H1 (cell line): ENCODE data around the gene SMPX. TPM values are rescaled to one million over a fixed set of nuclear protein-coding genes. Genes with fewer than 3 reads are reported as not detected.

Experiments
- CTCF ChIA-PET: fragments of 300-600 bp; sonication (Branson Sonifier 250); formaldehyde crosslinking; loops from one replicate; lab custom pipeline; 2021; ENCODE audit not compliant: partially characterized antibody; lab: Charles Lee
- POLR2A ChIA-PET: fragments of 300-600 bp; sonication (Branson Sonifier 250); formaldehyde crosslinking; loops from one replicate; lab custom pipeline; 2021; ENCODE audit warnings: inconsistent platforms; ENCODE audit not compliant: partially characterized antibody; lab: Charles Lee
- DNase-seq, 2 experiments: peaks; one replicate each; pipeline versions ENCODE4 v3.0.0 to v3.0.0-alpha.2; 2010 to 2022; ENCODE audit warnings: low spot score in 2 of 2, low read depth in 1 of 2, mixed read lengths in 1 of 2
- FAIRE-seq: peaks from 2 replicates; lab custom pipeline; 2011; peaks lifted over from hg19 to GRCh38; lab: Jason Lieb, UNC
- H2AFZ ChIP-seq: 2 replicates; pipeline ENCODE4 v1.8.1; 2012; ENCODE audit warnings: low read length, inconsistent platforms
- H2AK5ac ChIP-seq: 2 replicates; pipeline ENCODE4 v1.6.1; 2013; ENCODE audit warnings: low read depth, low read length
- H2BK120ac ChIP-seq: replicated peaks from 2 replicates; pipeline ENCODE3; 2013; ENCODE audit warnings: low read depth, low read length, inconsistent platforms
- H2BK12ac ChIP-seq: 2 replicates; pipeline ENCODE4 v1.6.1; 2013; ENCODE audit warnings: low read depth, low read length
- H2BK15ac ChIP-seq: 2 replicates; pipeline ENCODE4 v1.6.1; 2013; ENCODE audit warnings: low read length
- H2BK20ac ChIP-seq: 2 replicates; pipeline ENCODE4 v1.6.1; 2013; ENCODE audit warnings: low read length
- H2BK5ac ChIP-seq: 2 replicates; pipeline ENCODE4 v1.6.1; 2013; ENCODE audit warnings: low read depth, low read length
- H3K14ac ChIP-seq: 2 replicates; pipeline ENCODE4 v1.6.1; 2013; ENCODE audit warnings: inconsistent platforms; ENCODE audit not compliant: insufficient read length
- H3K18ac ChIP-seq: 2 replicates; pipeline ENCODE4 v1.6.1; 2013; ENCODE audit warnings: low read length; ENCODE audit errors: extremely low read depth
- H3K23ac ChIP-seq: 2 replicates; pipeline ENCODE4 v1.6.1; 2013; ENCODE audit warnings: inconsistent platforms; ENCODE audit not compliant: insufficient read length
- H3K23me2 ChIP-seq: 2 replicates; pipeline ENCODE4 v1.6.1; 2013; ENCODE audit warnings: low read depth, low read length
- H3K27ac ChIP-seq: 2 replicates; pipeline ENCODE4 v1.6.1; 2011; ENCODE audit warnings: low read depth, low read length, inconsistent platforms
- H3K27me3 ChIP-seq, 4 experiments: replicated peaks in 1 of 4; 1 replicate in 1 of 4; 2 replicates in 3 of 4; pipeline versions ENCODE4 v1.6.1 to v1.8.1; 2011 to 2013; ENCODE audit warnings: low read length in 3 of 4, mild to moderate bottlenecking in 3 of 4, inconsistent platforms in 2 of 4, mixed read lengths in 2 of 4, moderate library complexity in 1 of 4; ENCODE audit not compliant: control insufficient read depth in 3 of 4, insufficient read depth in 3 of 4; ENCODE audit errors: extremely low read depth in 1 of 4
- H3K36me3 ChIP-seq, 4 experiments: 2 replicates each; pipeline versions ENCODE4 v1.6.1 to v1.8.1; 2011 to 2013; ENCODE audit warnings: mild to moderate bottlenecking in 4 of 4, low read length in 3 of 4, moderate library complexity in 2 of 4, control low read depth in 1 of 4, inconsistent platforms in 1 of 4; ENCODE audit not compliant: insufficient read depth in 4 of 4, control insufficient read depth in 2 of 4
- H3K4ac ChIP-seq: replicated peaks from 2 replicates; pipeline ENCODE3; 2013; ENCODE audit warnings: low read length, low read depth, mixed read lengths, inconsistent platforms; ENCODE audit not compliant: insufficient read length
- H3K4me1 ChIP-seq, 4 experiments: replicated peaks in 1 of 4; 1 replicate in 1 of 4; 2 replicates in 3 of 4; pipeline versions ENCODE4 v1.6.1 to v1.8.1; 2011 to 2013; ENCODE audit warnings: low read length in 3 of 4, inconsistent platforms in 2 of 4, mixed read lengths in 1 of 4; ENCODE audit not compliant: insufficient read depth in 4 of 4, control insufficient read depth in 3 of 4
- H3K4me2 ChIP-seq, 2 experiments: 2 replicates each; pipeline versions ENCODE4 v1.6.1 to v1.8.1; 2011 to 2013; ENCODE audit warnings: low read depth in 2 of 2, low read length in 2 of 2, control low read depth in 1 of 2, inconsistent platforms in 1 of 2, mild to moderate bottlenecking in 1 of 2; ENCODE audit not compliant: insufficient read depth in 1 of 2
- H3K4me3 ChIP-seq, 4 experiments: fragments of 200-600, 300-600 bp in 1 of 4; sonication (generic), shearing (Covaris generic), sonication (Bioruptor Twin) in 1 of 4; 2 replicates each; pipeline versions ENCODE4 v1.5.1 to v1.8.1; 2011 to 2016; ENCODE audit warnings: low read length in 4 of 4, low read depth in 3 of 4, control low read depth in 2 of 4, inconsistent platforms in 2 of 4, mild to moderate bottlenecking in 2 of 4, mixed read lengths in 1 of 4, moderate library complexity in 1 of 4; ENCODE audit not compliant: insufficient read depth in 2 of 4; ENCODE audit errors: extremely low read depth in 1 of 4
- H3K56ac ChIP-seq: replicated peaks from 2 replicates; pipeline ENCODE3; 2013; ENCODE audit warnings: low read depth, mild to moderate bottlenecking, mixed read lengths, low read length, inconsistent platforms; ENCODE audit not compliant: insufficient read length
- H3K79me1 ChIP-seq: 2 replicates; pipeline ENCODE4 v1.6.1; 2013; ENCODE audit warnings: low read depth, low read length, control low read depth
- H3K79me2 ChIP-seq, 2 experiments: 2 replicates each; pipeline versions ENCODE4 v1.6.1 to v1.8.1; 2012 to 2013; ENCODE audit warnings: low read length in 2 of 2, mild to moderate bottlenecking in 2 of 2, inconsistent platforms in 1 of 2; ENCODE audit not compliant: insufficient read depth in 2 of 2, control insufficient read depth in 1 of 2
- H3K9ac ChIP-seq, 4 experiments: replicated peaks in 1 of 4; 1 replicate in 1 of 4; 2 replicates in 3 of 4; pipeline versions ENCODE4 v1.6.1 to v1.8.1; 2011 to 2013; ENCODE audit warnings: low read depth in 3 of 4, low read length in 3 of 4, control low read depth in 2 of 4, mild to moderate bottlenecking in 2 of 4, moderate library complexity in 2 of 4, inconsistent platforms in 1 of 4; ENCODE audit errors: extremely low read depth in 1 of 4
- H3K9me3 ChIP-seq, 2 experiments: 2 replicates each; pipeline versions ENCODE4 v1.6.1 to v1.8.1; 2012 to 2013; ENCODE audit warnings: mild to moderate bottlenecking in 2 of 2, moderate library complexity in 2 of 2, control low read depth in 1 of 2, inconsistent platforms in 1 of 2, low read depth in 1 of 2, low read length in 1 of 2, mixed read lengths in 1 of 2; ENCODE audit not compliant: insufficient read depth in 2 of 2
- H4K20me1 ChIP-seq, 2 experiments: replicated peaks in 1 of 2; 2 replicates each; pipeline versions ENCODE3 to v1.8.1; 2011 to 2013; ENCODE audit warnings: inconsistent platforms in 2 of 2, low read length in 2 of 2, mild to moderate bottlenecking in 1 of 2; ENCODE audit not compliant: insufficient read depth in 2 of 2, control insufficient read depth in 1 of 2
- H4K5ac ChIP-seq: 2 replicates; pipeline ENCODE4 v1.6.1; 2013; ENCODE audit warnings: low read length, low read depth, mixed read lengths, inconsistent platforms; ENCODE audit not compliant: insufficient read length
- H4K8ac ChIP-seq: 2 replicates; pipeline ENCODE4 v1.8.0; 2013; ENCODE audit warnings: mild to moderate bottlenecking, moderate library complexity, low read length, inconsistent platforms; ENCODE audit not compliant: insufficient read depth; ENCODE audit errors: extremely low read depth
- H4K91ac ChIP-seq: replicated peaks from 2 replicates; pipeline ENCODE3; 2013; ENCODE audit warnings: low read length, mixed read lengths, inconsistent platforms; ENCODE audit not compliant: insufficient read length
- POU5F1 ChIP-seq: IDR thresholded peaks from 2 replicates; pipeline ENCODE4 v1.6.1; 2011; ENCODE audit warnings: low read depth, mild to moderate bottlenecking, low read length, moderate library complexity
- whole genome bisulfite sequencing, 2 experiments: shearing (Covaris generic) in 1 of 2; methylation state at CpG; one replicate each; pipeline versions ENCODE4 v1.1.6 to v1.1.7; 2013 to 2015; ENCODE audit warnings: low lambda C conversion rate in 2 of 2, mixed read lengths in 2 of 2, inconsistent platforms in 1 of 2, low coverage in 1 of 2, missing lambda C conversion rate in 1 of 2; ENCODE audit not compliant: insufficient replicate concordance in 2 of 2, insufficient coverage in 1 of 2, insufficient read length in 1 of 2; ENCODE audit errors: extremely low coverage in 1 of 2, missing lambda C conversion rate in 1 of 2; 5-methylcytosine and 5-hydroxymethylcytosine counted together
- polyA plus RNA-seq, 7 experiments: library from polyadenylated mRNA; depleted of rRNA in 3 of 7; stranded (reverse) in 5 of 7; unstranded in 2 of 7; fragments of >200 nt in 5 of 7; fragments of 200-250 nt in 2 of 7; gene quantifications; 1 replicate in 5 of 7; 2 replicates in 1 of 7; 4 replicates in 1 of 7; pipeline versions ENCODE4 v1.2.1 to v1.2.3, GENCODE V29; 2011 to 2013; ENCODE audit warnings: missing spikeins in 2 of 7, mixed read lengths in 2 of 7
- total RNA-seq: library from RNA; stranded (reverse); fragmentation: NEBNext Ultra II Directional; extraction: Animal tissue kit (Norgen Biotek cat#: 25700); gene quantifications from 2 replicates; pipeline ENCODE4 v1.2.1, GENCODE V29; 2021

Gene SMPX
- total and polyA plus RNA-seq, 2 of the 8 experiments (the other 6 are each of a cell fraction or from before 2014, with no cell fraction given) = not detected

DNA sequence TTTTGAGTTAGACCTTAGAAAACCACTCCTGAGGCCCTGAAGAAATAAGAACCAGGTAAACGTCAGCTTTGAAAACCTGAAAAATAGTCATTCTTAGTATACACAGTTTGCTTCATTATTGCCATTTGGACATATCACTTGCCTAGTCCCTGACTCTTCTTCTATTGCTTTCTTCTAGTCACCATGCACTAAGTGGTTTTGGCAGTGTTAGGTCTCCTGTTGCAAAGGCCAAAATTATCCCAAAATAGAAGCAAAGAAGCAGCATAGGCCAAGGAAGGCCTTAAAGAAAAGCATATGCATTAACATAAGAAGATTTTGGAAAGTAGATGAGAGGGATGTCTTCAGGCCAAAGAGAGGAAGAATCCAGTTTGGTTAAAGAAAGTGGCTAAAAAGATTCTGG lies 24.1 kb upstream of the SMPX start:
- H2BK120ac ChIP-seq = no peak overlapping the region
- no peak overlapping the region for H3K18ac ChIP-seq
- no peak overlapping the region for H4K5ac ChIP-seq
- H2BK20ac ChIP-seq = no peak overlapping the region
- ChIA-PET CTCF (interaction anchor here (0.7 kb wide), 1 partner anchor 116 kb away, joined by 4 read pairs; no protein-coding TSS in a partner anchor), POLR2A (no interaction called here)
- H4K20me1 ChIP-seq = no peaks in the 10 kb centered on the region
- no peak overlapping the region for H3K4ac ChIP-seq
- no peak overlapping the region for H3K4me3 ChIP-seq
- no peak overlapping the region for H3K27ac ChIP-seq
- H3K23ac ChIP-seq = no peak overlapping the region
- H3K9me3 ChIP-seq = no peaks in the 10 kb centered on the region
- no peak overlapping the region for H2BK15ac ChIP-seq
- H3K79me1 ChIP-seq = no peaks in the 10 kb centered on the region
- H3K79me2 ChIP-seq = no peaks in the 10 kb centered on the region
- no peak overlapping the region for H3K56ac ChIP-seq
- no peaks in the 10 kb centered on the region for H3K23me2 ChIP-seq
- no peak overlapping the region for H2BK12ac ChIP-seq
- H3K9ac ChIP-seq = no peak overlapping the region
- FAIRE-seq (no peak), DNase-seq (no peak)
- no peaks in the 10 kb centered on the region for H3K27me3 ChIP-seq
- H4K91ac ChIP-seq = no peak overlapping the region
- H2AFZ ChIP-seq = no peak overlapping the region
- H3K4me2 ChIP-seq = no peak overlapping the region
- no peak overlapping the region for H4K8ac ChIP-seq
- H3K4me1 ChIP-seq = no peaks in the 10 kb centered on the region
- H2BK5ac ChIP-seq = no peak overlapping the region
- no peaks in the 10 kb centered on the region for H3K36me3 ChIP-seq
- WGBS, 2 experiments = 100% methylated on average over 1 of the region's 1 CpG; no CpG with 5 or more reads in 1 of the 2 experiments
- no peak for TF ChIP-seq POU5F1
- H3K14ac ChIP-seq = no peak overlapping the region
- no peak overlapping the region for H2AK5ac ChIP-seq
